ENCODE data around the gene KRT78. TPM values are rescaled to one million over a fixed set of nuclear protein-coding genes. Genes with fewer than 3 reads are reported as not detected.

The KRT78 gene
- polyA plus RNA-seq, 1 donor: not detected

GRCh38 chr12:52824741-52825410, 23.9 kb downstream of the KRT78 start:
- no peak for DNase-seq

DNA sequence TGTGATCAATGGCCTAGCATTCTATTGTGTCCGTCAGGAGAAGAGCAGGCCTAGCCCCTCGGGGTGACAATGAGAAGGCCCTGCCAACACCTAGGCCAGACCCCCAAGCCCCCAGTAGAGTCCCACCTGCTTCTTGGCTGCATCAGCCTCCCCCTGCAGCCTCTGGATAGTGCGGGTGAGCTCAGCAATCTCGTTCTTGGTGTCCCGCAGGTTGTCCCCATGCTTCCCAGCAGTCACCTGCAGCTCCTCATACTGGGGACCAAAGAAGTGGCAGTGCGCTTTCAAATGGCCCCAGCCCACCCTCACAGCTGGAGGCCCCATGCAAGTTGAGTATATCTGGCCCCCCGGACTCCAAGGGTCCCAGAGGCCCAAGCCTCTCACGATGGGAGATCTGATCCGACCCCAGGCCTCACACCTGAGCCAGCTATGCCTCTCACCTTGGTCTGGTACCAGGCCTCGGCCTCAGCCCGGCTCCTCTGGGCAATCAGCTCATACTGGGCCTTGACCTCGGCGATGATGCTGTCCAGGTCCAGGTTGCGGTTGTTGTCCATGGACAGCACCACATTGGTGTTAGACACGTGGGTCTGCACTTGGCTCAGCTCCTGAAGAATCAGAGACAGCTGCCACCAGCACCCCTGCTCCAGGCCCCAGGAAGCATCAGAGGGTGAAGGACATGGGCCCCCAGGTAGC, 24.9 kb downstream of the KRT78 start:
- no peak for DNase-seq

- no peak for DNase-seq
These were observed 25.9 kb downstream of the KRT78 start for GRCh38 chr12:52822771-52823510.

- no peak for DNase-seq
These were observed 26.8 kb downstream of the KRT78 start for GRCh38 chr12:52821826-52822660.

GRCh38 chr12:52821071-52821730, 27.6 kb downstream of the KRT78 start:
- no peak for DNase-seq

DNA sequence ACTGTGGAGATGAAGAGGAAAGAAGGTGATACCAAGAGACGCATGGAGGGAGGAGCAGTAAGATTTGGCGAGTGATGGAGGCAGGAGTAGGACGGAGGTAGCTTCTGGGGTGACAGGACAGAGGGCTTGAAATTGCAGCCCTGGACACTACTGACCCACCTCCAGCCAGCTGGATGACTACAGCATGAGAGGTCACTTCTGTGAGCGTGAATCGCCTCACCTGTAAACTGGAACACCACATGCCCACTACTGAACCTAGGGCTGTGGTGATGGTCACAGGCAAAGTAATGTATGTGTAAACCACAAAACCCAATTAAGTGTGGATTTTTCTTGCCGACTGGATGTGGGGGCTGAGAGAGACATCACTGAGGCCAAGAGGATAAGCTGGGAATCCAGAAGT, 28.3 kb downstream of the KRT78 start:
- no peak for DNase-seq

GRCh38 chr12:52819731-52820510, 28.9 kb downstream of the KRT78 start:
- no peak for DNase-seq

DNA sequence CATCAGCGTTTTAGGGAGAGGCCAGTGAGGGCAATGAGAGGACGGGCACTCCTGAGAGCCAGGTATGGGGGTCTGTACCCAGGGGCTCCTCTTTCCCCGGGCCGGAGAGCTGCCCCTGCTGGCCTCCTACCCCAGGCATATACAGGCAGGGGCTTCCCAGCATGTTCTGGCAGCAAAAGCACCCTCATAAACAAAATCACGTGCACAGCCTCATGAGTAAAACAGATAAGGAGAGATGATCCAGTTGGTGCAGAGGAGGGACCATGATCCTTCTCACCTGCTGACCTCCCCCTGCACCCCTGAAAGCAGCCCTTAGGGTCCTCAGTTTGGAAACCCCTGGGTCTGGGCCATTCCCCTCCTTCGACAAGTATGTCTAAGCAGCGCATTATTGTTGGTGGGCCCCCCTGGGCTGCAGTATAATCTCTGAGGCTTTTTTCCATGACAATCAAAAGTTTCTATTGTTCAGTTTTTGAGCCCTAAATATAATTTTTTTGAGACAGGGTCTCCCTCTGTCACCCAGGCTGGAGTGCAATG, 29.8 kb downstream of the KRT78 start:
- DNase-seq: no peak

- DNase-seq: no peak
These were observed 30.4 kb downstream of the KRT78 start for GRCh38 chr12:52818388-52818787.

GRCh38 chr12:52817699-52818238, 31.0 kb downstream of the KRT78 start:
- no peak for DNase-seq

DNA sequence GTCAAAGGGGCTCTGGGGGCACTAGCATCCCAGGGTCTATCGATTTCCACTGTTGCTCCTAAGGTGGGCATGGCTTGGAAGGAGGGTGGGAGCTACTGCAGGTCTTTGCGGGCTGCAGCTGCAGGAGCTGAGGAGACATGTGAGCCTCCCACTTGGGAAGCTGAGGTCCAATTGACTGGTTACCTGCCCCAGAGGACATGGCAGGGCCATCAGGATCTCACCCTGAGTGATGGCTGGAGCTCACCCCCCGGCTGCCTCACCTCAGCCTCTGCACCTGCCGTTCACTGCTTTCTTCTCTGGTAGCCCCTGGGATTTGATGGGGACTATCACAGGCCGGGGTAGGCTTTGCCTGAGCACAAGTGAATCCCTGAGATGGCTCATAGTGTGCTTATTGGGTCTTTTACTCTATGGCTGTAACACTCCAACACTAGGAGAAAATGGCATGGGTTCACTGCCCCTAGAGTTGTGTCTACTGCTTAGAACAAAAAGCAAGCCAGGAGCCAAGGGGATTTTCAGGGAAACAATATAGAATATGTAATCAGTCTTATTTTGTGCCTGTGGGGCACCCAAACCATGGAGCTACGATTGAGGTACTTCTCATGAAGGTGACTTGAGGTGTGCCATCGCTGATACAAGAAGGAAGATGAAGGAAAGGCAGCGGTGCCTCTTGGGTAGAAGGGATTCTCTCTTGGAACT, 31.6 kb downstream of the KRT78 start:
- DNase-seq: no peak

DNA sequence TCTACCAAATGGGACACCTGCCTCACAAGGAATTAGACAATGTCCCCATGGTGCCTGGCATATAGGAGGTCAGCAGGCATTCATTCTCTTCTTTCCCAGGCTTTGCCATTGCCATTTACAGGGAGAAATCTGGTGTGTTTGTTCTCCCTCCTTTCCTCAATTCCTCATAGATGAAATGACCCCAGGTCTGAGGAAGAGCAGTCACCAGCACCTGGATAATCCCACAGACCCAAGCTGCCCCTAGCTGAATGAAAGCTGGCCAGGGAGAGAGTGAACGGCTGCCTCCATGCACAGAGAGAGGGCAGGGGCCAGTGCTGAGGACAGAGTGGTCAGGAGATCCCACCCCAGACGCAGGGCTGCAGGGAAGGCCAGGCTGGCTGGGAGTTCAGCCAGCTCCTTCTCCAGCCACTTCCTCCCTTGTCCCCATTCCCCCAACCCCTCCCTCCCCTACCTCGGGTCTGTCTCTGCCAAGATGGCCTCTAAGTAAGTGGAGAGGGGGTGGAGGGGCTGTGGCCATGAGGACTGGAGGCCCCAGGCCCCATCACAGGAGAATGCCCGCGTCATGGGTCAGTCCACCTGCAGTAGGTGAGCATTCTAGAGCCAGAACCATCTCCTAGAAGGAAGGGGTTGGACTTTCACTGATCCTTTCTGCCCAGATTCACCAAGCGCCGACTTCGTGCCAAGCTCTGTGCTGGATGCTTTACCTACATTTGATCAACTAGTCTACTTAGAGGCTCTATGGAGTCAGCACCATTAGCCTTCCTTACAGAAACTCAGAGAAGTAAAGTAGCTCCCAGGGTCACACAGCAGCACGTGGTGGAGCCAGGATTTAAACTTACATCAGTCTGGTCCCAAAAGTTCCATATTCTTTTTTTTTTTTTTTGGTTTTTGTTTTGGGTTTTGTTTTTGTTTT, 32.9 kb downstream of the KRT78 start:
- no peak for DNase-seq

GRCh38 chr12:52815161-52815560, 33.6 kb downstream of the KRT78 start:
- DNase-seq: no peak

- DNase-seq: no peak
These were observed 34.1 kb downstream of the KRT78 start for GRCh38 chr12:52814710-52815155.

DNA sequence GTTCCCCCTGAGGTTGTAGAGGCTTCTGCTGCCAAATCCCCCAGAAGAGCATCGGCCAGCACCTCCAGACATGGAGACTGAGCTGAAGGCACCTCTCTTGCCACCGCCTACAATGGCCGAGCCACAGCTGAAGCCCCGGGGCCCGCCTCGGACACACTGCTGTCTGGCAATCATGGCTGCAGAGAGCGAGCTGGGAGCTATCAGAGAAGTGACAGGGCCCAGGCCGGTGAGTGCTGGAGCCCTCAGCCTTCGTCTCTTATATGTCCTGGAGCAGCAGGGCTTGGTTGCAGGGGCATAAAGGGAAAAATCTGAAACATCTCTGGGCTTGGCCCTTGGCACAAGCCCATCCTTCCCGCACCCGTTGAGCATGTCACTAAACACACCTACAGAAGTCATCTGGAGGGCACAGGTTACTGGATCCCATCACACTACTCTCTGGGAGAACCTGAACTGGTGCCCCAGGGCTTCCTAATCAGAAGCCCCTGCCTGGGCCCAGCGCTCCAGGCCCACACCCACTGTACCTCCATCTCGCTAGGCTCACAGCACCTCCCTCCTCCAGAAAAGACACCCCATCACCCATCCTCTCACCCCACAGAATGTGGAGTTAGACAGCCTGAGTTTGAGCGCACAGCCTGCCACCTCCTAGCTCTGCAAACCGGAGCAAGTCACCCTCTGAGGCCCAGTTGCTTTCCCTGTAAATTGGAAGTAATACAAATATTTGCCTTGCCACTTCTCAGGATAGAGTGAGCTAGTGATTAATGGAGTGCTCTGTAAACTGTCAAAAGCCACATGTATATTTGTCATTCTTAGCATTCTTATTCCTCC, 34.7 kb downstream of the KRT78 start, which contains the start of gene KRT4:
Gene KRT4 (minus strand): TSS at position 232 of the 825 bp plus-strand sequence. CDS start 58 bp downstream, at position 174.
- no peak for DNase-seq

- DNase-seq: no peak
These were observed 35.5 kb downstream of the KRT78 start for GRCh38 chr12:52813203-52813819.

GRCh38 chr12:52812749-52813148, 36.0 kb downstream of the KRT78 start:
- no peak for DNase-seq

- no peak for DNase-seq
These were observed 36.8 kb downstream of the KRT78 start for GRCh38 chr12:52812073-52812400.
